A204.1 (cell line): Measurements from ENCODE around the gene NDUFAF4.

ENCODE experiments used
- FAIRE-seq: peaks from 2 replicates; lab custom pipeline; 2012; peaks lifted over from hg19 to GRCh38; lab: Jason Lieb, UNC

Gene NDUFAF4

DNA sequence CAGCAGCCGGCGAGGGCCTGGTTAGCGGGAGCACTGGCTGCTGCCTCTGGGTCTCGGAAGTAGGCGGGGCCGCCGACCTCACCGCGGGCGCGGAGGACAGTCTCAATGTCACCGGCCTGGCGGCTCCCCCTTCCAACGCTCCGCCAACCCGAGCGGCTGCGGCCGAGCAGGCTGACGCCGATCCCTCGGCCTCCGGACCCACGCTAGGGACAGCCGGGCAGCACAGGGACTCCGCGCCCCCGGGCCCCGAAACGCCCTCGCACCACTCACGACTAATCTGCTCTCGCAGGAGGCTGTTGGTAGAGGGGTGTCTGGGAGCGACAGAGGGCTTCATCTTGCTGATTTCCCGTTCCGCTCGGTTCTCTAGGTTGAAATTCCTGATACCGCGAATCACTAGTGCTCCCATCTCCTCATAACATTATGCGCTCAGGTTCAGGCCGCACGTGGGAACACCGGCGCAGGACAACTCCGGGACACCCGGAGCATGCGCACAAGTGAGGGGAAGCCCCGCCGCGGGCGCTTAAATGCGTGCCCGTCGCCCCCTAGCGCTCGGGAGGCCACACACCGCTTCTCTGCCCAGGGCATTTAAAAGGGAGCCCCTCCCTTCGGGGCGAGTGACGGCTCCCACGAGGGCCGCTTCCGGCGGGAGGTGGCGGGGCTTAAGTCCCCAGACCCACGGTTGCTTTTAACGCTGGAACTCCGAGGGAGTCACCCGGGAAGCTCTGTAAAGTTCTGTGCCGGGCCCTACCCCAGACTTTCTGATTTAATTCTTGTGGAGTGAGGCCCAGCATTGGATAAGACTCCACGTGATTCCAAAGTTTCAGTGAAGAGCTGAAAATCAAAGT lies at the start of gene NDUFAF4:
NDUFAF4 (minus strand) TSS at position 496 of the 845 bp plus-strand sequence; CDS start at position 406, 90 bp downstream.
- no peak for FAIRE-seq

DNA sequence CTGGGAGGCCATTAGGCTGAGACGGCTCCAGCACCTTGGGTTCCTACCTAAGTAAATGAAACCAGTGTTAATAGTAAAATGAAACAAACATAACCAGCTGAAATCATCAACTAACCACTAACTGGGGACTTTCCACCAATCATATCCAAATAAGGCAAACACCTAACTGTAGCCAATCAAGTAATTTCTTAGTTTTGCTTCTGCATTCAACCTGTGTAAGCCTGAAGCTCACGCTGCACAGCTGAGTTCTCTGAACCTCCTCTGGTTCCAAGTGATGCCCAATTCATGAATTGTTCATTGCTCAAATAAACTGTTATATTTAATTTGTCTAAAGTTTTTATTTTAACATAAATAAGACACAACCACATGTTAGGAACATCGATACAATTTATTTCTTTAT lies 49.4 kb upstream of the NDUFAF4 start:
- FAIRE-seq: no peak

- no peak for FAIRE-seq
Measured at GRCh38 chr6:96943555-96944215, 46.0 kb upstream of the NDUFAF4 start.

DNA sequence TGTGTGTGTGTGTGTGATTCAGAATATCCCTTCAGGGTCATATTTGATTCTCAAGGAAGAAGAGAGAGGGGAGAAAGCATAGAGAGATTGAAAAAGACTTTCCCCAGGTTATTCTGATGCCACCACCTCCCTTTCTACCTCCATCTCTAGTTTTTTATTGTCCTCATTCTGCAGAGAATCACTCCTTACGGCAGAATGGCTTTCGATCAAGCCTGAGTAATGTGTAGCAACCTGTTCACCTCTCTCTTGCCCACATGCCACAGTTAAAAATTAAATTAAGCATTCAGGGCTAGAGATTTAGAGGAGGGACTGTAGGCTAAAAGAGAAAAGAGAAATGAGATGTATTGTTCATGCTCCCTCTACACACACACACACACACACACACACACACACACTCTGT lies 45.0 kb upstream of the NDUFAF4 start:
- FAIRE-seq: no peak

- no peak for FAIRE-seq
Measured at GRCh38 chr6:96940322-96940721, 42.6 kb upstream of the NDUFAF4 start.

- no peak for FAIRE-seq
Measured at GRCh38 chr6:96939007-96939805, 41.5 kb upstream of the NDUFAF4 start.

DNA sequence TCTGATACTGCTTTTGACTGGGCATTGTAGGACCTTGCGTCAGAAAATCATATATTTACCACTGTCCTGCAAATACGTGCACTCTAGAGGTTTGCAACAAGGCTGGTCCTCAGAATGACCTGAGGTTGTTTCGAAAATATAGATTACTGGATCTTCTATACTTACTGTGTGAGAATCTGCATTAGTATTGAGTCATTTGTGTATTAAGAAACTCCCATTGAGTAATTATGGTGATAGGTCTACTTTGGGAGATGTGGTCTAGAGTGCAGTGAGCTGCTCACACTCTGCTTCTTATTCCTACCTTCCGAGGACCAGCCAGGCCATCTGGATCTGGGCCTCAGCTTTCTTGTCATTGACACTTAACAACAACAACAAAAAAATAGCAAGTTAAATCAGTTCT lies 36.4 kb upstream of the NDUFAF4 start:
- no peak for FAIRE-seq

- FAIRE-seq: no peak
Measured at GRCh38 chr6:96931198-96931597, 33.5 kb upstream of the NDUFAF4 start.

DNA sequence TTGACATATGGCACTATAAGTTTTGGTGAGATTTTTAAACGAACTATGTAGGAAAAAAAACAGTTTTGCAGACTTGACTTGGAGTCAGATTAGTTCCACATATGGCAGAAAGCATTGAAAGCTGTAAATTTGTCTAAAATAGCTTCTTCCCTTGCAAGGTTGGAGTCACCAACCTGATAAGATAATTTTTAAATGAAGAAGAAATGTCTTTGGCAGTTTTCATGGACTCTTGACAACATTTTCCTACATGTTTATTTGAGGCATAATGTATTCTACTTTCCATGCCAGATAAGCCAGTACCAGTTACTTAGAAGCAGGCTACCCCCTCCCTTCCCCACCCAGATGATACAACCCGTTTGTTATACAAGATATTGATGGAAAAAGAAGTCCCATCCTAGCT lies 32.0 kb upstream of the NDUFAF4 start:
- FAIRE-seq: no peak

GRCh38 chr6:96927660-96928059 lies 30.0 kb upstream of the NDUFAF4 start:
- no peak for FAIRE-seq

- FAIRE-seq: no peak
Measured at GRCh38 chr6:96926425-96926824, 28.7 kb upstream of the NDUFAF4 start.

GRCh38 chr6:96925290-96925687 lies 27.6 kb upstream of the NDUFAF4 start:
- no peak for FAIRE-seq

- FAIRE-seq: no peak
Measured at GRCh38 chr6:96923871-96924493, 26.3 kb upstream of the NDUFAF4 start.

GRCh38 chr6:96923400-96923799 lies 25.7 kb upstream of the NDUFAF4 start:
- no peak for FAIRE-seq

GRCh38 chr6:96917098-96917497 lies 19.4 kb upstream of the NDUFAF4 start:
- no peak for FAIRE-seq

- no peak for FAIRE-seq
Measured at GRCh38 chr6:96913621-96914020, 15.9 kb upstream of the NDUFAF4 start.

DNA sequence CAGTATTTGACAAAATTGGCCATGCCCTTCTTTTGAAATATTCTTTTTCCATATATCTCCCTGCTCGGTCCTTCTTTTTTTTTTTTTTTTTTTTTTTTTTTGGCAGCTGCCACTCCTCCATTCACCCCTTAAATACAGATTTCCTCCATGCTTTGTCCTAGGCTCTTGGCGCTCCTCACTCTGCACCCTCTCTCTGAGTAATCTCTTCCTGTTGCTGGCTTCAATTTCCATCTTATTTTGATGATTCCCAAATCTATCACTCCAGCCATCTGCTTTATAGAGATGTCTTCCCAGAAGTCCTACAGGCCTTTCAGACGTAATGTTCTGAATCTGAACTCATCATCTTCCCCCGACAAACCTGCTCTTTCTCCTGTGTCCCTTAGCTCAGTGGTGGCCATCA lies 14.1 kb upstream of the NDUFAF4 start:
- FAIRE-seq: no peak

- FAIRE-seq: no peak
Measured at GRCh38 chr6:96911171-96911570, 13.5 kb upstream of the NDUFAF4 start.

- no peak for FAIRE-seq
Measured at GRCh38 chr6:96909811-96910210, 12.1 kb upstream of the NDUFAF4 start.

DNA sequence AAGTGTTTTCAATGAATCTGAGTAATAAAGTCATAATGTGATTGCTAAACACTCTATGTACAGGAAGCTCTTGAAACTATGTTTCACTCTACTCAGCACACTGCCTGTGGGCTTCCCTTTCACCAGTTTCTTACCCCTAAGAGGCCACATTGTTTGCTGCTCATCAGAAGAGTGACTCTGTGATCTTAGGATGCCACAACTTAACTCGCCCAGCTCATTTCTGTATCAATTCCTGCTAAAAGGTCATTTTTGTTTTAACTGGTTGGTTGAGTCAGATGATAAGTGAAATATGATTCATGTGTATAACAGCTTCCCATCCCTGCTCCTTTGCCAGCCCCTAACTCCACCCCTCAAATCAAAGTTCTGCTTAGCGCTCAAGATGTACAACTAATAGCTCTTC lies 9.8 kb upstream of the NDUFAF4 start:
- FAIRE-seq: no peak

DNA sequence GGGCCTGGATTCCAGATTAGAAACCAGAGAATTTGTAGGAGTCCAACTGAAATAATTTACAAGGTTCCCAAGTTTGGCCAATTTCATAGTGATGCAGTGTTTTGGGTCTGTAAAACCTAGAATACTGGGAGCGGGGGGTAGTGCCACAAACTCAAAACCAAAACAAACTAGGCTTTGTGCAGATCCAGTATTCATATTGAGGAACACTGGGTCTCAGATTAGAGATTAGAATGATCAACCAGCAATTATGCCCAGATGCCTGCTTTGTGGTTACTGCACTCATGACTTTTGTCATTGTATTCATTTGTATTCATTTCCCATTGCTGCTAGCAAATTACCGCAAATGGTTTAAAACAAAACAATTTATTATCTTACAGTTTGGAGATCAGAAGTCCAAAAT lies 3.2 kb upstream of the NDUFAF4 start:
- FAIRE-seq: no peak

GRCh38 chr6:96899451-96899998 lies 1.8 kb upstream of the NDUFAF4 start:
- no peak for FAIRE-seq
